Measurements from ENCODE around the gene KIF1A. TPM values are rescaled to one million over a fixed set of nuclear protein-coding genes. Genes with fewer than 3 reads are reported as not detected.

KIF1A gene
- total and polyA plus RNA-seq, 10 of the 15 experiments (the other 5 are each of a cell fraction or from before 2014, with no cell fraction given), result 0.04 to 0.95 (median 0.06) TPM; not detected in 5

DNA sequence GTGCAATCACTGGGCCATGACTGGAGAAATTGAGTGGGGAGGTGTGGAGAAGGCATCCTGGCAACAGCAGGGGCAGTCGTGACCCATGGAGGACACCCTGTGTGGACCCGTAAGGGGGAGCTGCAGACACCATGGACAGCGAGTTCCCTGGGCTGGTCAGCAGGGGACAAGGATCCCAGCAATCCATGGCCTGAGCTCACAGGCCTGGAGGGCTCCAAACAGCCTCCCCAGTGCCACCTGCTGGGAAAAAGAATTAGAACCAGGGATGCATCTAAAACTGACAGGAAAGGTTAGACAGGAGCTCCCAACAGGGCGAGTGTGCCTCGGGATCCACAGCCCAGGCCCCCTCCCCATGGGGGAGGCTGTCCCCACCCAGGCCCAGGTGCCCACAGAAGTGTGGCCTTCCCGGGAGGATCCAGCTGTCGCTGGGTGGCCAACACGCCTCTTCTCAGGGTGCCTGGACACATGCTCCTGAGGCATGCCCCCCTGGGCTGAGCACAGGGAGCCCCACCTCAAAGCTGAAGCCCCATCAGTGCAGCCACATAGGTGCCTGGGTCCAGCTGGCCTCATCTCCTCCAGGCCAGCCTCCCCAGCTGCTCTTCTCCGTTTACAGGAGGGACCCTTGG lies 20.5 kb upstream of the KIF1A start:
- ChIA-PET POLR2A (no interaction called here), RAD21 (ENCODE audit: unreplicated experiment) (interaction anchor here (0.6 to 1.9 kb wide), 3 partner anchors 10 to 326 kb away, joined by 3 to 21 read pairs (median 3); no protein-coding TSS in a partner anchor), CTCF (interaction anchor here (0.7 to 3.4 kb wide), 5 partner anchors 10 to 326 kb away, joined by 3 to 31 read pairs (median 3); no protein-coding TSS in a partner anchor), SMC1A (ENCODE audit: uncharacterized antibody, unreplicated experiment) (interaction anchor here (0.8 to 1.2 kb wide), 3 partner anchors 19 to 344 kb away, joined by 3 to 11 read pairs (median 3); no protein-coding TSS in a partner anchor)
- no peaks in the 10 kb centered on the region for H3K36me3 ChIP-seq (ENCODE audit: control insufficient read depth in 2 of 2, insufficient read depth in 2 of 2, low read length in 1 of 2)
- intact Hi-C loops (cut with micrococcal nuclease; ENCODE audit: unreplicated experiment) (loop anchor here (1.0 kb wide), 1 partner anchor 326 kb away; no protein-coding TSS in a partner anchor), in situ Hi-C loops (cut with MboI) (loop anchor here (25.0 kb wide), 1 partner anchor 328 kb away; no protein-coding TSS in a partner anchor)
- TF ChIP-seq YBX1 (IDR thresholded peaks at IDR 0.05), result no peak
- peak; percentile 57 for TF ChIP-seq RAD21 (IDR thresholded peaks at IDR 0.05; ENCODE audit: insufficient read depth, low read depth, low read length)
- TF ChIP-seq, protein P1, sequence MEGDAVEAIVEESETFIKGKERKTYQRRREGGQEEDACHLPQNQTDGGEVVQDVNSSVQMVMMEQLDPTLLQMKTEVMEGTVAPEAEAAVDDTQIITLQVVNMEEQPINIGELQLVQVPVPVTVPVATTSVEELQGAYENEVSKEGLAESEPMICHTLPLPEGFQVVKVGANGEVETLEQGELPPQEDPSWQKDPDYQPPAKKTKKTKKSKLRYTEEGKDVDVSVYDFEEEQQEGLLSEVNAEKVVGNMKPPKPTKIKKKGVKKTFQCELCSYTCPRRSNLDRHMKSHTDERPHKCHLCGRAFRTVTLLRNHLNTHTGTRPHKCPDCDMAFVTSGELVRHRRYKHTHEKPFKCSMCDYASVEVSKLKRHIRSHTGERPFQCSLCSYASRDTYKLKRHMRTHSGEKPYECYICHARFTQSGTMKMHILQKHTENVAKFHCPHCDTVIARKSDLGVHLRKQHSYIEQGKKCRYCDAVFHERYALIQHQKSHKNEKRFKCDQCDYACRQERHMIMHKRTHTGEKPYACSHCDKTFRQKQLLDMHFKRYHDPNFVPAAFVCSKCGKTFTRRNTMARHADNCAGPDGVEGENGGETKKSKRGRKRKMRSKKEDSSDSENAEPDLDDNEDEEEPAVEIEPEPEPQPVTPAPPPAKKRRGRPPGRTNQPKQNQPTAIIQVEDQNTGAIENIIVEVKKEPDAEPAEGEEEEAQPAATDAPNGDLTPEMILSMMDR (IDR thresholded peaks at IDR 0.05 in 2 of 3, conservative IDR thresholded peaks at IDR 0.05 in 1 of 3; ENCODE audit: control insufficient read depth in 2 of 3, extremely low read depth in 1 of 3, insufficient read depth in 1 of 3, low read depth in 3 of 3, low read length in 3 of 3), result peak; percentile 48 to 54 (median 52); a peak in 5 of 6 replicates
- TF ChIP-seq, protein P2, sequence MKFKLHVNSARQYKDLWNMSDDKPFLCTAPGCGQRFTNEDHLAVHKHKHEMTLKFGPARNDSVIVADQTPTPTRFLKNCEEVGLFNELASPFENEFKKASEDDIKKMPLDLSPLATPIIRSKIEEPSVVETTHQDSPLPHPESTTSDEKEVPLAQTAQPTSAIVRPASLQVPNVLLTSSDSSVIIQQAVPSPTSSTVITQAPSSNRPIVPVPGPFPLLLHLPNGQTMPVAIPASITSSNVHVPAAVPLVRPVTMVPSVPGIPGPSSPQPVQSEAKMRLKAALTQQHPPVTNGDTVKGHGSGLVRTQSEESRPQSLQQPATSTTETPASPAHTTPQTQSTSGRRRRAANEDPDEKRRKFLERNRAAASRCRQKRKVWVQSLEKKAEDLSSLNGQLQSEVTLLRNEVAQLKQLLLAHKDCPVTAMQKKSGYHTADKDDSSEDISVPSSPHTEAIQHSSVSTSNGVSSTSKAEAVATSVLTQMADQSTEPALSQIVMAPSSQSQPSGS (IDR thresholded peaks at IDR 0.05; ENCODE audit: low read length), result no peak
- peak; percentile 56 for TF ChIP-seq SMC3 (IDR thresholded peaks at IDR 0.05; ENCODE audit: borderline replicate concordance, low read length)
- no peak overlapping the region for H3K4me2 ChIP-seq (ENCODE audit: control insufficient read depth, insufficient read depth)
- H3K9ac ChIP-seq (ENCODE audit: control insufficient read depth, insufficient read depth, low read length), result no peak overlapping the region
- no peak overlapping the region for H2AFZ ChIP-seq (ENCODE audit: control insufficient read depth, low read depth, low read length)
- WGBS (ENCODE audit: insufficient coverage, insufficient replicate concordance, low lambda C conversion rate, missing lambda C conversion rate), result 7% methylated on average over 9 of the region's 9 CpGs
- DNase-seq (ENCODE audit: low read depth, low spot score), result no peak
- no peak overlapping the region for H3K27ac ChIP-seq (ENCODE audit: control insufficient read depth, insufficient read depth)
- no peaks in the 10 kb centered on the region for H3K4me1 ChIP-seq (ENCODE audit: control insufficient read depth, insufficient read depth, low read length)
- H4K20me1 ChIP-seq (ENCODE audit: control insufficient read depth, insufficient read depth), result no peaks in the 10 kb centered on the region
- BruUV-seq (replicated peaks), result no TSS peak
- no peaks in the 10 kb centered on the region for H3K79me2 ChIP-seq (ENCODE audit: control insufficient read depth, insufficient read depth, low read length)
- no peak for FAIRE-seq
- no peaks in the 10 kb centered on the region; a peak in 2 of 4 replicates for H3K27me3 ChIP-seq (replicated peaks in 1 of 2; ENCODE audit: control insufficient read depth in 2 of 2, insufficient read depth in 2 of 2, low read length in 1 of 2)
- H3K9me3 ChIP-seq (replicated peaks; ENCODE audit: control insufficient read depth, insufficient read depth, low read length), result no peaks in the 10 kb centered on the region; the same call in 2 of the 3 replicates
- no peak overlapping the region for H3K4me3 ChIP-seq
- ATAC-seq, result peak; percentile 66
